Measurements from ENCODE around the gene TSSK3. TPM values are rescaled to one million over a fixed set of nuclear protein-coding genes. Genes with fewer than 3 reads are reported as not detected.

Gene TSSK3
- total and polyA plus RNA-seq, 9 of the 15 experiments (the other 6 are each of a cell fraction or from before 2014, with no cell fraction given) = 0.27 to 2.8 (median 1.9) TPM

DNA sequence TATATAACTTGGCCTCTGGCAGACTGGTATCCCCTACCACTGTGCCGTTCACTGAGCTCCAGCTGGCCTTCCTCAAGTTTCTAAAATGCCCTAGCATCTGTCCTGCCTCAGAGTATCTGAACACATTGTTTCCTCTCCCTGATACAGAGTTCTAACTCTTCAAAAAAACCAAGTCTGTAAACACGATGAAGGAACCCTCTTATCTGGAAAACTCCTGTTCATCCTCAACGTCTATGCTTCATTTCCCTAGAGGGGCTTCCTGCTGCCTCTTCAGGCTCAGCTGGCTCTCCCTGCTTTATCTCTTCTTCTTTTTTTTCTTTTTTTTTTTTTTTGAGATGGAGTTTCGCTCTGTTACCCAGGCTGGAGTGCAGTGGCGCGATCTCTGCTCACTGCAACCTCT, 26.3 kb downstream of the TSSK3 start:
- Histone ChIP-seq H3K9me3 (replicated peaks; ENCODE audit: control insufficient read depth, insufficient read depth, low read depth, low read length) (no peaks in the 10 kb centered on the region; the same call in 1 of the 2 replicates), H3K27me3 (ENCODE audit: control insufficient read depth in 2 of 2, insufficient read depth in 2 of 2, low read length in 2 of 2) (no peaks in the 10 kb centered on the region), H3K9me1 (ENCODE audit: control insufficient read depth, insufficient read depth, low read length) (peaks cover 11% of the 10 kb centered on the region), H3K4me2 (ENCODE audit: insufficient read depth, low read length) (peak overlapping the region; percentile 23; the same call in 1 of the 2 replicates), H3K36me3 (ENCODE audit: control insufficient read depth, insufficient read depth, low read length) (peaks cover 87% of the 10 kb centered on the region), H2AFZ (ENCODE audit: low read depth, low read length) (no peak overlapping the region), H3K9ac (ENCODE audit: insufficient read depth in 1 of 2, low read depth in 2 of 2, low read length in 2 of 2) (peak overlapping the region in 1 of 2 experiments; percentile 6; a peak in 2 of 4 replicates), H4K20me1 (replicated peaks; ENCODE audit: control insufficient read depth, insufficient read depth, low read length) (peaks cover 5% of the 10 kb centered on the region; the same call in 1 of the 2 replicates), H3K79me2 (ENCODE audit: control insufficient read depth, insufficient read depth, low read length) (peaks cover 73% of the 10 kb centered on the region), H3K4me3 (no peak overlapping the region), H3K27ac (ENCODE audit: extremely low read depth, low read depth, low read length) (peak overlapping the region; percentile 25; the same call in 2 of the 3 replicates), H3K4me1 (replicated peaks in 1 of 2; ENCODE audit: control insufficient read depth in 2 of 2, insufficient read depth in 2 of 2, low read length in 2 of 2) (peaks cover 44 to 54% of the 10 kb centered on the region in 2 experiments)
- no TSS peak for BruUV-seq (replicated peaks)
- 38% methylated on average over 3 of the region's 6 CpGs for WGBS (ENCODE audit: insufficient coverage, low coverage, missing lambda C conversion rate)
- DNase-seq (ENCODE audit: extremely low read depth in 1 of 4, low spot score in 3 of 4) (peak in 1 of 4 experiments; percentile 48), ATAC-seq (no peak), FAIRE-seq (peak; percentile 11)
- ChIA-PET POLR2A (interaction anchor here (2.9 to 7.7 kb wide), 3 partner anchors 8 to 54 kb away, joined by 11 to 62 read pairs (median 47); partner anchors contain the start of gene MARCKSL1), CTCF (ENCODE audit: low intra/inter-chr PET ratio) (no interaction called here)
- TF ChIP-seq MECOM (CRISPR knock-in tag; IDR thresholded peaks at IDR 0.05) (no peak), DPF2 (IDR thresholded peaks at IDR 0.05) (0 out of 2 replicates have a peak, but pooled peaks have one; percentile 14), CBFA2T3 (IDR thresholded peaks at IDR 0.05) (peak; percentile 6; the same call in 1 of the 2 replicates), POLR2A (conservative IDR thresholded peaks at IDR 0.05) (0 out of 2 replicates have a peak, but pooled peaks have one; percentile 22)
- intact Hi-C loops (cut with micrococcal nuclease) = no loop called here
- in situ Hi-C loops (cut with MboI) = no loop called here
